Measurements from ENCODE around the gene HMGCLL1.
A peak's percentile ranks its signal among the peaks of the same experiment; 100 is the strongest.

The HMGCLL1 gene

DNA sequence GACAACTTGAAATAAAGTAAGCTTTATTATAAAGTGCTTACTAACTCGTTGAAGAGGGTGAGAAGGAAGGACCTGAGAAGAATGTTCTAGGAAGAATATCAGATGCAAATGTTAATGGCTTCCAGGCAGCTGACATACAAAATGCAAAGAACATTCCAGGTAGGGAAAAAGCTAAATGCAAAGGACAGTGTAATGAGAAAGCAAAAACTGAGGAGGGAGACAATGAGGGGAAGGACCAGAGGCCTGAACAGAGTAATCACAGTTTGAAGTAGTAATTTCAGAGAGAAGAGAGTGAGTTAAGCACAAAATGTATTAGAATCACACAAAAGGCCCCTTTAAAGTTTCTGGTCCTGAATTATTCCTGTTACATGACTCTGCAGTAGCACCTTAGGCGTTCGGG, 81.3 kb downstream of the HMGCLL1 start:
- Mint-ChIP-seq H3K9me3 (no peaks in the 10 kb centered on the region), H3K27me3 (ENCODE audit: low read depth) (no peaks in the 10 kb centered on the region), H3K4me3 (no peak overlapping the region), H3K36me3 (ENCODE audit: low read depth) (no peaks in the 10 kb centered on the region), H3K4me1 (peaks cover 27% of the 10 kb centered on the region), H3K27ac (no peak overlapping the region)
- TF ChIP-seq, protein P1, sequence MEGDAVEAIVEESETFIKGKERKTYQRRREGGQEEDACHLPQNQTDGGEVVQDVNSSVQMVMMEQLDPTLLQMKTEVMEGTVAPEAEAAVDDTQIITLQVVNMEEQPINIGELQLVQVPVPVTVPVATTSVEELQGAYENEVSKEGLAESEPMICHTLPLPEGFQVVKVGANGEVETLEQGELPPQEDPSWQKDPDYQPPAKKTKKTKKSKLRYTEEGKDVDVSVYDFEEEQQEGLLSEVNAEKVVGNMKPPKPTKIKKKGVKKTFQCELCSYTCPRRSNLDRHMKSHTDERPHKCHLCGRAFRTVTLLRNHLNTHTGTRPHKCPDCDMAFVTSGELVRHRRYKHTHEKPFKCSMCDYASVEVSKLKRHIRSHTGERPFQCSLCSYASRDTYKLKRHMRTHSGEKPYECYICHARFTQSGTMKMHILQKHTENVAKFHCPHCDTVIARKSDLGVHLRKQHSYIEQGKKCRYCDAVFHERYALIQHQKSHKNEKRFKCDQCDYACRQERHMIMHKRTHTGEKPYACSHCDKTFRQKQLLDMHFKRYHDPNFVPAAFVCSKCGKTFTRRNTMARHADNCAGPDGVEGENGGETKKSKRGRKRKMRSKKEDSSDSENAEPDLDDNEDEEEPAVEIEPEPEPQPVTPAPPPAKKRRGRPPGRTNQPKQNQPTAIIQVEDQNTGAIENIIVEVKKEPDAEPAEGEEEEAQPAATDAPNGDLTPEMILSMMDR (IDR thresholded peaks at IDR 0.05; ENCODE audit: unreplicated experiment in 3 of 3): no peak

DNA sequence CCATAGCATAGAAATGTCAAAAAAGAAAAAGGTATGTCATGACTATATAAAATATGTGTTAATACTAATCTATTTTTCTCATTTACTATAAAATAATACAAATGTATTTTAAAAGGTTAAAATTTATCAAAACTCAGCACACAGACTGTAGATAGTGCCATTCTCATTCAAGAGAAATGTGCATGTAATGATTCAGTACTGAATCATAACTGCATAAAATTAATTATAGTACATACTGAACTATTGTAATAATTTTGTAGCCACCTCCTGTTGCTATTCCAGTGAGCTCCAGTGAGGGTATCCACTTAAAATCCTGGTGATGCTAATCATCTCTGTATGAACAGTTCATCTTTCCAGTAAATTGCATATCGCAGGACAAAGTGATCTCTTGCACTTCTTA, 82.8 kb downstream of the HMGCLL1 start:
- no peaks in the 10 kb centered on the region for H3K36me3 Mint-ChIP-seq (ENCODE audit: low read depth)
- no peak overlapping the region for H3K4me3 Mint-ChIP-seq
- no peaks in the 10 kb centered on the region for H3K27me3 Mint-ChIP-seq (ENCODE audit: low read depth)
- H3K9me3 Mint-ChIP-seq: no peaks in the 10 kb centered on the region
- no peak overlapping the region for H3K27ac Mint-ChIP-seq
- H3K4me1 Mint-ChIP-seq: peaks cover 27% of the 10 kb centered on the region
- TF ChIP-seq, protein P1 (IDR thresholded peaks at IDR 0.05; ENCODE audit: unreplicated experiment in 3 of 3): no peak

DNA sequence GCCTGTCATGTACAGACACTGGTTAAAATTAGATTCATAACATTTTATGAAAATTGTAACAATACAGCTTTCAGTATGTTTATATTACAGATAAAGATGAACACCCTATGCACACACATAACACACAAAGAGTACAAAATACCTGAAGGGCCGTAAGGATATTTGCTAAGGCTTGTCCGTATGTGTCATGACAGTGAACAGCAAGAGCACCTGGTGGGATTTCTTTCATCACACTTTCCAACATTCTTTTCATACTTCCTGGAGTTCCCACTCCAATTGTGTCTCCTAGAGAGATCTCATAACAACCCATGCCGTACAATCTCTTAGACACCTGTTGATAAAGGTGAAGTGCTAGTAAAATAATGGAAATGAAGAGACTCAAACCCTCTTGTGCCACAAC, 83.7 kb downstream of the HMGCLL1 start:
- peak overlapping the region in 1 of 3 experiments; percentile 45 for H3K27ac Mint-ChIP-seq
- H3K36me3 Mint-ChIP-seq (ENCODE audit: low read depth): no peaks in the 10 kb centered on the region
- H3K9me3 Mint-ChIP-seq: no peaks in the 10 kb centered on the region
- TF ChIP-seq, protein P1 (IDR thresholded peaks at IDR 0.05; ENCODE audit: unreplicated experiment in 3 of 3): no peak
- no peak overlapping the region for H3K4me3 Mint-ChIP-seq
- peaks cover 27% of the 10 kb centered on the region for H3K4me1 Mint-ChIP-seq
- H3K27me3 Mint-ChIP-seq (ENCODE audit: low read depth): no peaks in the 10 kb centered on the region

DNA sequence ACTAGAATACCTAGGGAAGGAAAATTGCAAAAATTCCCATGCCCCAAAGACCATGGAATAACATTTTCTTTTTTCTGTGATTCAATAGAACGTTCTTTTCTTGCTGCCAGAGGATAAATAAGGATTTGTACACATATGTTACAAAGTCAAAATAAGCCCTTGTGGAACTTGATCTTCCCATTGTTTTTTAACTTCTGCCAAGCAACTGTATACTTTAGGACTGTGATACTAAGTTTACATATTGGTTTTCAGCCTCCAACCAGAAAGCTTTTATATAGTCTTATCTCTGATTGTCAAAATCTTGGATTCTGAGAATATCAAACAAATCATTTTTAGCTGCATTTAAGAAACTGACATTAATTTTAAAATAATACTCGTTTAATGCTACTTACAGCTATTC, 84.6 kb downstream of the HMGCLL1 start:
- no peak overlapping the region for H3K4me3 Mint-ChIP-seq
- H3K9me3 Mint-ChIP-seq: no peaks in the 10 kb centered on the region
- H3K4me1 Mint-ChIP-seq: peaks cover 19% of the 10 kb centered on the region
- peak overlapping the region in 1 of 3 experiments; percentile 45 for H3K27ac Mint-ChIP-seq
- no peaks in the 10 kb centered on the region for H3K36me3 Mint-ChIP-seq (ENCODE audit: low read depth)
- TF ChIP-seq, protein P1 (IDR thresholded peaks at IDR 0.05; ENCODE audit: unreplicated experiment in 3 of 3): no peak
- H3K27me3 Mint-ChIP-seq (ENCODE audit: low read depth): no peaks in the 10 kb centered on the region

DNA sequence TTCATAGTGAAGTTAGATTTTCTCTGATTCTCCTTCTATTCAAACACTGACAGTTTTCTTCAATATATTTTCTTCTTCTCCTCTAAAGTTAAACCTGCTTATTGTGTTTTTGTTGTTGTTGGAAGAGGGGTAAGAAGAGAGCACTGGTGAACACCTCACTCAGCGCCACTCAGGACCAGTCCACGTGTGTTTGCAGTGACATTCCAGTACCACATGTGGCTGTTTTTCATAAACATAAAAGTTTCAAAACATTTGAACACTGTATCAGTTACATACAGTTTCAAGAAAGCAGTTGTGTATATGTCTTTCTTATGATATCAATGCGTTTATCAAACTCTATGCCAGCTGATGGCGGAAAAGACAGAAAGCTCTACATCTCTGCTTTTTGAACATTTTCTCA, 86.7 kb downstream of the HMGCLL1 start:
- TF ChIP-seq, protein P1 (IDR thresholded peaks at IDR 0.05; ENCODE audit: unreplicated experiment in 3 of 3): no peak
- H3K27me3 Mint-ChIP-seq (ENCODE audit: low read depth): no peaks in the 10 kb centered on the region
- no peak overlapping the region for H3K27ac Mint-ChIP-seq
- peaks cover 8% of the 10 kb centered on the region for H3K9me3 Mint-ChIP-seq
- H3K36me3 Mint-ChIP-seq (ENCODE audit: low read depth): no peaks in the 10 kb centered on the region
- peaks cover 13% of the 10 kb centered on the region for H3K4me1 Mint-ChIP-seq
- no peak overlapping the region for H3K4me3 Mint-ChIP-seq

DNA sequence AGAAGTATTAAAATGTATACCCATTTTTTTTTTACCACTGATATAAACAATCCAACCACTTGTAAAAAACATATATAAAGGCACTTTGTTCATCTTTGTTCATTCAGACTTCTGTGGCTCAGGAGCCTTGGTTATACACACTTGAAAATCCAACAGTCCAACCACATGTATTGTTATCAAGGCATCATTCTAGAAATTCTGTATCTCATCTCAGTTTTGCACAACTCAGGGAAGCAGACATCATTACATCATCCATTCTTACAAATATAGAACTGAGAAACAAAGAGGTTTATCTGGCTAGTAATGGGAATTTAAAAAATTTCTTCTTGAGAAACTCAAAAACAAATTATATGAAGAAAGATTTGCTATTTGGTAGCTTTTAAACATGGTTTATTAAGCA, 88.1 kb downstream of the HMGCLL1 start:
- no peaks in the 10 kb centered on the region for H3K36me3 Mint-ChIP-seq (ENCODE audit: low read depth)
- H3K4me3 Mint-ChIP-seq: no peak overlapping the region
- H3K9me3 Mint-ChIP-seq: peaks cover 10% of the 10 kb centered on the region
- H3K27me3 Mint-ChIP-seq (ENCODE audit: low read depth): no peaks in the 10 kb centered on the region
- no peak overlapping the region for H3K27ac Mint-ChIP-seq
- peaks cover 13% of the 10 kb centered on the region for H3K4me1 Mint-ChIP-seq
- TF ChIP-seq, protein P1 (IDR thresholded peaks at IDR 0.05; ENCODE audit: unreplicated experiment in 3 of 3): no peak
